Colonic mucosa (tissue), 4 donors: Measurements from ENCODE around the gene MPV17L2. TPM values are rescaled to one million over a fixed set of nuclear protein-coding genes. Genes with fewer than 3 reads are reported as not detected.

Source experiments
- DNase-seq: peaks from one replicate; pipeline ENCODE4 v3.0.0-alpha.2; 2020
- H3K27ac ChIP-seq: fragments of 200-600 bp; one replicate; pipeline ENCODE4 v1.8.0; 2021
- H3K27me3 ChIP-seq: fragments of 200-600 bp; one replicate; pipeline ENCODE4 v1.8.0; 2021
- H3K36me3 ChIP-seq: fragments of 200-600 bp; one replicate; pipeline ENCODE4 v1.8.0; 2021
- H3K4me1 ChIP-seq: fragments of 200-600 bp; one replicate; pipeline ENCODE4 v1.8.0; 2021; ENCODE audit warnings: mild to moderate bottlenecking
- H3K4me3 ChIP-seq: fragments of 200-600 bp; one replicate; pipeline ENCODE4 v1.8.0; 2021
- H3K9ac ChIP-seq, 2 donors: one replicate each; pipeline ENCODE4 v1.7.0; 2013; ENCODE audit warnings: control low read depth in 2 of 2, low read depth in 2 of 2, low read length in 2 of 2
- H3K9me3 ChIP-seq: fragments of 200-600 bp; one replicate; pipeline ENCODE4 v1.8.0; 2021
- CTCF ChIP-seq: fragments of 200-600 bp; IDR thresholded peaks from one replicate; pipeline ENCODE4 v1.8.0; 2022; ENCODE audit warnings: antibody characterized with exemption, mild to moderate bottlenecking
- intact Hi-C: fragments of 100-400 bp; cut with DNase I; formaldehyde crosslinking; loops from one replicate; pipeline ENCODE4 v1.14.1; 2022
- total RNA-seq, 2 donors: library from RNA; stranded (reverse); fragmentation: NEBNext Ultra II Directional in 1 of 2; extraction: Animal tissue kit (Norgen Biotek cat#: 25700) in 1 of 2; gene quantifications; one replicate each; pipeline ENCODE4 v1.2.1, GENCODE V29; 2021
- donor health status: healthy.
- donor health status: DM: no; HTN: no; CAD: no.
- donor health status: DM: no; HTN: no; CAD: no.

The MPV17L2 gene
- total RNA-seq, 2 donors from 2014 or later, result 8.9 to 21.7 TPM

GRCh38 chr19:18147396-18147795 is 45.6 kb upstream of the MPV17L2 start:
- no peak overlapping the region for H3K4me3 ChIP-seq
- no peak for TF ChIP-seq CTCF
- no peak for DNase-seq
- no peak overlapping the region for H3K27ac ChIP-seq
- no peak overlapping the region for H3K9ac ChIP-seq
- no peaks in the 10 kb centered on the region for H3K9me3 ChIP-seq
- intact Hi-C loops, result no loop called here
- no peaks in the 10 kb centered on the region for H3K27me3 ChIP-seq
- H3K4me1 ChIP-seq, result peaks cover 5% of the 10 kb centered on the region
- H3K36me3 ChIP-seq, result peaks cover 7% of the 10 kb centered on the region

DNA sequence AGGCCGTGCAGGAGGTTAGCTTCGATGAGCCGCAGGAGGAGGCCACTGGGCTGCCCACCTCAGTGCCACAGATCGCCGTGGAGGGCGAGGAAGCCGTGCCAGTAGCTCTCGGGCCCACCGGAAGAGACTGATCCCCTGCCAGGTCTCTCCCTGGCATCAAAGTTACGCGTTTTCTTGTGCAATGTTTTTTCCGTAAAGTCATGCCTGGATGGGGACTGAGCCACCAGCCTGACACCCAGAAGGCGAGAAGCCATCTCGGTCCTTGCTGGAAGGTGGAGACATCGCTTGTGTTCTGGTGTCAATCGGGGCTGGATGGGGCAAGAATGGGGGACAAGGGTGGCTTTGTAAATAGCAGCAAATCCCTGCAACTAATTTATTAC is 43.4 kb upstream of the MPV17L2 start:
- Histone ChIP-seq H3K9me3 (no peaks in the 10 kb centered on the region), H3K9ac (no peak overlapping the region), H3K4me3 (no peak overlapping the region), H3K4me1 (peaks cover 15% of the 10 kb centered on the region), H3K36me3 (no peaks in the 10 kb centered on the region), H3K27me3 (no peaks in the 10 kb centered on the region), H3K27ac (no peak overlapping the region)
- intact Hi-C loops, result no loop called here
- no peak for TF ChIP-seq CTCF
- DNase-seq, result no peak

GRCh38 chr19:18150776-18151624 is 42.0 kb upstream of the MPV17L2 start:
- Histone ChIP-seq H3K36me3 (no peaks in the 10 kb centered on the region), H3K9me3 (no peaks in the 10 kb centered on the region), H3K27ac (no peak overlapping the region), H3K4me3 (no peak overlapping the region), H3K4me1 (peaks cover 24% of the 10 kb centered on the region), H3K9ac (peak overlapping the region in 1 of 2 donors; percentile 91), H3K27me3 (no peaks in the 10 kb centered on the region)
- no peak for TF ChIP-seq CTCF
- no peak for DNase-seq
- intact Hi-C loops, result no loop called here

- Histone ChIP-seq H3K36me3 (no peaks in the 10 kb centered on the region), H3K9me3 (no peaks in the 10 kb centered on the region), H3K4me1 (peaks cover 37% of the 10 kb centered on the region), H3K9ac (peak overlapping the region; percentile 52 to 91), H3K27ac (peak overlapping the region; percentile 98), H3K4me3 (peak overlapping the region; percentile 80), H3K27me3 (no peaks in the 10 kb centered on the region)
- peak; percentile 99 for DNase-seq
- TF ChIP-seq CTCF, result peak; percentile 46
- intact Hi-C loops, result no loop called here
These were observed 40.6 kb upstream of the MPV17L2 start for GRCh38 chr19:18152442-18152816.

- intact Hi-C loops, result no loop called here
- peak within 1 kb of the TSS; percentile 98 for H3K27ac ChIP-seq
- no peaks in the 10 kb centered on the region for H3K27me3 ChIP-seq
- H3K36me3 ChIP-seq, result no peaks in the 10 kb centered on the region
- H3K9ac ChIP-seq, result peak within 1 kb of the TSS; percentile 89 to 91
- H3K4me3 ChIP-seq, result peak within 1 kb of the TSS; percentile 80
- peaks cover 40% of the 10 kb centered on the region for H3K4me1 ChIP-seq
- TF ChIP-seq CTCF, result no peak
- H3K9me3 ChIP-seq, result no peaks in the 10 kb centered on the region
- peak; percentile 100 for DNase-seq
These were observed 40.0 kb upstream of the MPV17L2 start, which contains the start of gene PIK3R2 for GRCh38 chr19:18152817-18153555. Gene PIK3R2 (plus strand): TSS chr19:18153163. CDS start chr19:18155880, 2,717 bp downstream.
